ENCODE results near the gene ILDR1.
"Not testable (repeated sequence)": the region's sequence is repeated elsewhere in the genome, so short reads cannot be mapped to it uniquely, and the experiment has no call there.

ILDR1 gene

GRCh38 chr3:121942116-121942786, 79.8 kb downstream of the ILDR1 start:
- no peak for DNase-seq

DNA sequence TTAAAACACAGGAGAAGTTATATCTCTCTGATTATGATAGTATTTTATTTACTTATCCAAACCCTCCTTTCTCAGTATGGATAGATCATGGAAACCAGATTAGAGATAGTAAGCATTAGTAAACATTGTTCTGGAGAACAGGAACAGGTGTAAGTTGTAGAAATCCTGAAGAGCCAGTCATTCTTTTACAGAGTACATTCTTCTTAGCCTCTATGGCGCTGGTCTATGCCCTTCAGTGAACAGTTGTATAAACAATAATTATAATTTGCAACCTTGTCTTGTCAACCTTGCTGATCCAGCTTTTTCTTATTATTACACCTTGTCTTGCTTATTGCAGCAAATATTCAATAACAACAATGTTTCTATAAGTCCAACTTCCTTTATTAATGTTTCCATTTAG, 80.5 kb downstream of the ILDR1 start:
- no peak for DNase-seq

GRCh38 chr3:121938141-121938855, 83.7 kb downstream of the ILDR1 start:
- DNase-seq: not testable (repeated sequence)
